IPS-18c (cell line): ENCODE measurements around the gene PTGER4.

Experiments used
- H3K4me3 ChIP-seq: 2 replicates; pipeline ENCODE4 v1.7.0; 2013; ENCODE audit warnings: low read depth, mild to moderate bottlenecking, low read length, moderate library complexity; ENCODE audit not compliant: insufficient read depth
- H3K9me3 ChIP-seq: one replicate; pipeline ENCODE4 v1.6.1; 2013; ENCODE audit warnings: mild to moderate bottlenecking, low read length, moderate library complexity; ENCODE audit not compliant: control insufficient read depth, insufficient read depth

PTGER4 gene

GRCh38 chr5:40665635-40666298 is 13.9 kb upstream of the PTGER4 start:
- no peaks in the 10 kb centered on the region for H3K9me3 ChIP-seq
- no peak overlapping the region for H3K4me3 ChIP-seq

GRCh38 chr5:40666657-40667056 is 13.1 kb upstream of the PTGER4 start:
- H3K4me3 ChIP-seq: no peak overlapping the region
- no peaks in the 10 kb centered on the region for H3K9me3 ChIP-seq

- Histone ChIP-seq H3K9me3 (no peaks in the 10 kb centered on the region), H3K4me3 (no peak overlapping the region)
Measured at GRCh38 chr5:40667161-40667663, 12.5 kb upstream of the PTGER4 start.

GRCh38 chr5:40669606-40670390 is 9.9 kb upstream of the PTGER4 start:
- no peak overlapping the region for H3K4me3 ChIP-seq
- H3K9me3 ChIP-seq: no peaks in the 10 kb centered on the region

GRCh38 chr5:40672425-40672824 is 7.3 kb upstream of the PTGER4 start:
- H3K9me3 ChIP-seq: no peaks in the 10 kb centered on the region
- no peak overlapping the region for H3K4me3 ChIP-seq

GRCh38 chr5:40674661-40675235 is 5.0 kb upstream of the PTGER4 start:
- H3K4me3 ChIP-seq: no peak overlapping the region
- H3K9me3 ChIP-seq: peaks cover under 1% of the 10 kb centered on the region

- Histone ChIP-seq H3K4me3 (no peak overlapping the region), H3K9me3 (peaks cover 4% of the 10 kb centered on the region)
Measured at GRCh38 chr5:40675396-40676133, 4.2 kb upstream of the PTGER4 start.

- no peak overlapping the region for H3K4me3 ChIP-seq
Measured at GRCh38 chr5:40676613-40677343, 2.9 kb upstream of the PTGER4 start.

GRCh38 chr5:40677456-40677855 is 2.3 kb upstream of the PTGER4 start:
- Histone ChIP-seq H3K4me3 (no peak overlapping the region), H3K9me3 (peaks cover 4% of the 10 kb centered on the region)

More at GRCh38 chr5:40676613-40677343, 2.9 kb upstream of the PTGER4 start:
- peaks cover 4% of the 10 kb centered on the region for H3K9me3 ChIP-seq

GRCh38 chr5:40678026-40678425 is 1.7 kb upstream of the PTGER4 start:
- Histone ChIP-seq H3K9me3 (peaks cover 4% of the 10 kb centered on the region), H3K4me3 (no peak overlapping the region)

- H3K4me3 ChIP-seq: peak overlapping the region; percentile 61
Measured at GRCh38 chr5:40678460-40679147, 1.1 kb upstream of the PTGER4 start.

GRCh38 chr5:40679148-40679912 is 385 bp upstream of the PTGER4 start:
- Histone ChIP-seq H3K4me3 (peak overlapping the region; percentile 61), H3K9me3 (peaks cover 4% of the 10 kb centered on the region)

More at GRCh38 chr5:40678460-40679147, 1.1 kb upstream of the PTGER4 start:
- peaks cover 4% of the 10 kb centered on the region for H3K9me3 ChIP-seq

- Histone ChIP-seq H3K4me3 (peak overlapping the region; percentile 60), H3K9me3 (peaks cover 4% of the 10 kb centered on the region)
Measured at GRCh38 chr5:40680741-40681362, 1.1 kb downstream of the PTGER4 start.

GRCh38 chr5:40681363-40682153 is 1.8 kb downstream of the PTGER4 start:
- H3K4me3 ChIP-seq: peak overlapping the region; percentile 60

More at GRCh38 chr5:40681363-40682153, 1.8 kb downstream of the PTGER4 start:
- H3K9me3 ChIP-seq: peaks cover 4% of the 10 kb centered on the region
